ENCODE measurements around the gene VRK2.

GRCh38 chr2:58033530-58033929, 13.1 kb upstream of the VRK2 start:
- TF ChIP-seq POLR2AphosphoS5 (IDR thresholded peaks at IDR 0.05; ENCODE audit: low read depth), result no peak
- TF ChIP-seq CTCF (conservative IDR thresholded peaks at IDR 0.05; ENCODE audit: low read depth in 2 of 2), result no peak
- TF ChIP-seq, protein P1, sequence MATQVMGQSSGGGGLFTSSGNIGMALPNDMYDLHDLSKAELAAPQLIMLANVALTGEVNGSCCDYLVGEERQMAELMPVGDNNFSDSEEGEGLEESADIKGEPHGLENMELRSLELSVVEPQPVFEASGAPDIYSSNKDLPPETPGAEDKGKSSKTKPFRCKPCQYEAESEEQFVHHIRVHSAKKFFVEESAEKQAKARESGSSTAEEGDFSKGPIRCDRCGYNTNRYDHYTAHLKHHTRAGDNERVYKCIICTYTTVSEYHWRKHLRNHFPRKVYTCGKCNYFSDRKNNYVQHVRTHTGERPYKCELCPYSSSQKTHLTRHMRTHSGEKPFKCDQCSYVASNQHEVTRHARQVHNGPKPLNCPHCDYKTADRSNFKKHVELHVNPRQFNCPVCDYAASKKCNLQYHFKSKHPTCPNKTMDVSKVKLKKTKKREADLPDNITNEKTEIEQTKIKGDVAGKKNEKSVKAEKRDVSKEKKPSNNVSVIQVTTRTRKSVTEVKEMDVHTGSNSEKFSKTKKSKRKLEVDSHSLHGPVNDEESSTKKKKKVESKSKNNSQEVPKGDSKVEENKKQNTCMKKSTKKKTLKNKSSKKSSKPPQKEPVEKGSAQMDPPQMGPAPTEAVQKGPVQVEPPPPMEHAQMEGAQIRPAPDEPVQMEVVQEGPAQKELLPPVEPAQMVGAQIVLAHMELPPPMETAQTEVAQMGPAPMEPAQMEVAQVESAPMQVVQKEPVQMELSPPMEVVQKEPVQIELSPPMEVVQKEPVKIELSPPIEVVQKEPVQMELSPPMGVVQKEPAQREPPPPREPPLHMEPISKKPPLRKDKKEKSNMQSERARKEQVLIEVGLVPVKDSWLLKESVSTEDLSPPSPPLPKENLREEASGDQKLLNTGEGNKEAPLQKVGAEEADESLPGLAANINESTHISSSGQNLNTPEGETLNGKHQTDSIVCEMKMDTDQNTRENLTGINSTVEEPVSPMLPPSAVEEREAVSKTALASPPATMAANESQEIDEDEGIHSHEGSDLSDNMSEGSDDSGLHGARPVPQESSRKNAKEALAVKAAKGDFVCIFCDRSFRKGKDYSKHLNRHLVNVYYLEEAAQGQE (IDR thresholded peaks at IDR 0.05; ENCODE audit: unreplicated experiment), result no peak
- TF ChIP-seq STAT1 (IDR thresholded peaks at IDR 0.05; ENCODE audit: unreplicated experiment), result no peak
- no peak for TF ChIP-seq EZH2 (IDR thresholded peaks at IDR 0.05; ENCODE audit: low read depth, unreplicated experiment)
- TF ChIP-seq ETS1 (IDR thresholded peaks at IDR 0.05), result no peak
- no peak for TF ChIP-seq JUNB (IDR thresholded peaks at IDR 0.05; ENCODE audit: unreplicated experiment)
- no peak for TF ChIP-seq ZNF331 (CRISPR knock-in tag; IDR thresholded peaks at IDR 0.05; ENCODE audit: low read depth)
- no peak for TF ChIP-seq EZH2phosphoT487 (IDR thresholded peaks at IDR 0.05; ENCODE audit: unreplicated experiment)
- TF ChIP-seq NANOG (IDR thresholded peaks at IDR 0.05; ENCODE audit: borderline replicate concordance), result no peak

Data from GM23338 (cell line).